ENCODE measurements around the gene EMP2.

- no peak for TF ChIP-seq POLR2A (IDR thresholded peaks at IDR 0.05)
- no peak for TF ChIP-seq CTCF (IDR thresholded peaks at IDR 0.05 in 8 of 11, conservative IDR thresholded peaks at IDR 0.05 in 3 of 11)
- TF ChIP-seq POLR2AphosphoS5 (IDR thresholded peaks at IDR 0.05): no peak
Observed at GRCh38 chr16:10539793-10540192, 40.6 kb downstream of the EMP2 start.

Data from spleen (tissue), 7 donors.